ENCODE results near the gene RRBP1.

RRBP1 gene

GRCh38 chr20:17595856-17596255 lies 86.2 kb downstream of the RRBP1 start:
- no peak overlapping the region for H3K4me3 ChIP-seq (replicated peaks; ENCODE audit: low read depth, low read length)
- DNase-seq (ENCODE audit: extremely low read depth, low read depth): no peak
- no peak for TF ChIP-seq CTCF (IDR thresholded peaks at IDR 0.05; ENCODE audit: low read depth, low read length, missing control alignments)

- no peak for DNase-seq (ENCODE audit: extremely low read depth, low read depth)
- no peak overlapping the region for H3K4me3 ChIP-seq (replicated peaks; ENCODE audit: low read depth, low read length)
- no peak for TF ChIP-seq CTCF (IDR thresholded peaks at IDR 0.05; ENCODE audit: low read depth, low read length, missing control alignments)
These were observed 87.6 kb downstream of the RRBP1 start for GRCh38 chr20:17594443-17594842.

GRCh38 chr20:17593902-17594301 lies 88.1 kb downstream of the RRBP1 start:
- no peak for TF ChIP-seq CTCF (IDR thresholded peaks at IDR 0.05; ENCODE audit: low read depth, low read length, missing control alignments)
- H3K4me3 ChIP-seq (replicated peaks; ENCODE audit: low read depth, low read length): no peak overlapping the region
- no peak for DNase-seq (ENCODE audit: extremely low read depth, low read depth)

GRCh38 chr20:17590245-17590644 lies 91.8 kb downstream of the RRBP1 start:
- no peak overlapping the region for H3K4me3 ChIP-seq (replicated peaks; ENCODE audit: low read depth, low read length)
- no peak for TF ChIP-seq CTCF (IDR thresholded peaks at IDR 0.05; ENCODE audit: low read depth, low read length, missing control alignments)
- no peak for DNase-seq (ENCODE audit: extremely low read depth, low read depth)

GRCh38 chr20:17589161-17589834 lies 92.7 kb downstream of the RRBP1 start:
- DNase-seq (ENCODE audit: extremely low read depth, low read depth): no peak
- no peak overlapping the region for H3K4me3 ChIP-seq (replicated peaks; ENCODE audit: low read depth, low read length)
- no peak for TF ChIP-seq CTCF (IDR thresholded peaks at IDR 0.05; ENCODE audit: low read depth, low read length, missing control alignments)

GRCh38 chr20:17587824-17588223 lies 94.2 kb downstream of the RRBP1 start:
- TF ChIP-seq CTCF (IDR thresholded peaks at IDR 0.05; ENCODE audit: low read depth, low read length, missing control alignments): no peak
- H3K4me3 ChIP-seq (replicated peaks; ENCODE audit: low read depth, low read length): no peak overlapping the region
- DNase-seq (ENCODE audit: extremely low read depth, low read depth): no peak

- no peak overlapping the region for H3K4me3 ChIP-seq (replicated peaks; ENCODE audit: low read depth, low read length)
- TF ChIP-seq CTCF (IDR thresholded peaks at IDR 0.05; ENCODE audit: low read depth, low read length, missing control alignments): no peak
- no peak for DNase-seq (ENCODE audit: extremely low read depth, low read depth)
These were observed 94.9 kb downstream of the RRBP1 start for GRCh38 chr20:17587148-17587547.
